Hematopoietic multipotent progenitor cell treated with erythropoietin and hydrocortisone succinate and interleukin-3 and kit ligand, for 15 days (in vitro differentiated cells): Measurements from ENCODE around the gene DNAH2.
"Not testable (repeated sequence)": the region's sequence is repeated elsewhere in the genome, so short reads cannot be mapped to it uniquely, and the experiment has no call there.

Source experiments
- DNase-seq: peaks from one replicate; pipeline ENCODE4 v3.0.0-alpha.2; 2015; ENCODE audit warnings: low spot score

The DNAH2 gene

GRCh38 chr17:7850701-7851437 is 133.3 kb downstream of the DNAH2 start:
- DNase-seq: no peak

GRCh38 chr17:7851438-7852261 is 134.1 kb downstream of the DNAH2 start:
- peak; percentile 96 for DNase-seq

- DNase-seq: no peak
Measured at GRCh38 chr17:7852262-7852670, 134.7 kb downstream of the DNAH2 start.

- no peak for DNase-seq
Measured at GRCh38 chr17:7852919-7853690, 135.6 kb downstream of the DNAH2 start.

- no peak for DNase-seq
Measured at GRCh38 chr17:7853691-7854038, 136.1 kb downstream of the DNAH2 start.

- DNase-seq: no peak
Measured at GRCh38 chr17:7854078-7854777, 136.7 kb downstream of the DNAH2 start.

GRCh38 chr17:7854851-7855659 is 137.5 kb downstream of the DNAH2 start, which contains the start of gene TMEM88:
TSS of gene TMEM88 (plus strand) at chr17:7855066. CDS start at chr17:7855075, 9 bp downstream.
- DNase-seq: no peak

GRCh38 chr17:7855660-7856010 is 138.1 kb downstream of the DNAH2 start:
- no peak for DNase-seq

- DNase-seq: peak; percentile 54
Measured at GRCh38 chr17:7856011-7856810, 138.7 kb downstream of the DNAH2 start.

GRCh38 chr17:7856811-7857712 is 139.5 kb downstream of the DNAH2 start, which contains the start of gene NAA38:
TSS of gene NAA38 (minus strand) at chr17:7857559. CDS start at chr17:7857463, 96 bp downstream.
- peak; percentile 97 for DNase-seq

- DNase-seq: peak; percentile 96
Measured at GRCh38 chr17:7857713-7858521, 140.4 kb downstream of the DNAH2 start, which contains the start of gene CYB5D1. TSS of gene CYB5D1 (plus strand) at chr17:7858003. CDS start at chr17:7858135, 132 bp downstream.

GRCh38 chr17:7858522-7858810 is 140.9 kb downstream of the DNAH2 start:
- DNase-seq: peak; percentile 53

GRCh38 chr17:7859028-7859427 is 141.5 kb downstream of the DNAH2 start:
- DNase-seq: no peak

GRCh38 chr17:7862692-7863437 is 145.3 kb downstream of the DNAH2 start:
- DNase-seq: peak; percentile 69

- not testable (repeated sequence) for DNase-seq
Measured at GRCh38 chr17:7864384-7864783, 146.8 kb downstream of the DNAH2 start.

- DNase-seq: no peak
Measured at GRCh38 chr17:7864995-7865650, 147.6 kb downstream of the DNAH2 start.

- no peak for DNase-seq
Measured at GRCh38 chr17:7867881-7868329, 150.4 kb downstream of the DNAH2 start.
